GM12801 (cell line): ENCODE data around the gene ZDHHC1.

Experiments
- TF ChIP-seq, protein P1 (sequence below): IDR thresholded peaks from one replicate; pipeline ENCODE4 v1.5.1; 2011; ENCODE audit warnings: control low read depth; ENCODE audit not compliant: insufficient read length; ENCODE audit errors: extremely low read depth

Gene ZDHHC1

DNA sequence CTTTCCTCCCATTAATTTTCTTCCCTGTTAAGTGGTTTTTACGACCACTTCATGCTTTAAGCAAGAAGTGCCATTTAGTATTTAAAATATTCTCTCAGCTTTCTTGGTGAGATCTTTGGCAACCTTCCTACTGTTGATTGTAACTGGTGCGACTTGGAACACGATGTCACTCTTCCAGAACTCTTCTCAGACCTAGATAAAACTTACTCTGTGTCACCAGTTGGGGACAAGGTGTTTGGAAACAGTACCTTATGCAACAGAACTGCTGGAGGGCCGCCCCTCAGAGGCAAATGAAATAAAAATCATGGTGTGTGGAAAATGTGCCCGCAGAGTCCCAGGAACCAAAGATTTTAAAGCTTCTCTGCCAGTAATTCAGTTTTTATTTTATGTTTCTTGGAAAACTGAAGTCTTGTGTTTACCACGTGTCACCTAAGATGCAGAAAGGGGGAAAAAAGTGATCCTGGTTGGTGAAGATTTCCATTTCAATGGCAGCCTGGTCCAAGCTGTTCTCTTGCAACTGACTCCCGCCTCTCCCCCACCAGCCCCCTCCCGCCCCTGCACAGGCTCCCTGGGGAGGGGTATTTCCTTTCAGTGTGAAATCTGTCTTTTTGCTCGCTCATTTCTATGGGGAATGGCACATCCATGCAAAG lies 7.5 kb upstream of the ZDHHC1 start:
- TF ChIP-seq, protein P1, sequence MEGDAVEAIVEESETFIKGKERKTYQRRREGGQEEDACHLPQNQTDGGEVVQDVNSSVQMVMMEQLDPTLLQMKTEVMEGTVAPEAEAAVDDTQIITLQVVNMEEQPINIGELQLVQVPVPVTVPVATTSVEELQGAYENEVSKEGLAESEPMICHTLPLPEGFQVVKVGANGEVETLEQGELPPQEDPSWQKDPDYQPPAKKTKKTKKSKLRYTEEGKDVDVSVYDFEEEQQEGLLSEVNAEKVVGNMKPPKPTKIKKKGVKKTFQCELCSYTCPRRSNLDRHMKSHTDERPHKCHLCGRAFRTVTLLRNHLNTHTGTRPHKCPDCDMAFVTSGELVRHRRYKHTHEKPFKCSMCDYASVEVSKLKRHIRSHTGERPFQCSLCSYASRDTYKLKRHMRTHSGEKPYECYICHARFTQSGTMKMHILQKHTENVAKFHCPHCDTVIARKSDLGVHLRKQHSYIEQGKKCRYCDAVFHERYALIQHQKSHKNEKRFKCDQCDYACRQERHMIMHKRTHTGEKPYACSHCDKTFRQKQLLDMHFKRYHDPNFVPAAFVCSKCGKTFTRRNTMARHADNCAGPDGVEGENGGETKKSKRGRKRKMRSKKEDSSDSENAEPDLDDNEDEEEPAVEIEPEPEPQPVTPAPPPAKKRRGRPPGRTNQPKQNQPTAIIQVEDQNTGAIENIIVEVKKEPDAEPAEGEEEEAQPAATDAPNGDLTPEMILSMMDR: no peak

DNA sequence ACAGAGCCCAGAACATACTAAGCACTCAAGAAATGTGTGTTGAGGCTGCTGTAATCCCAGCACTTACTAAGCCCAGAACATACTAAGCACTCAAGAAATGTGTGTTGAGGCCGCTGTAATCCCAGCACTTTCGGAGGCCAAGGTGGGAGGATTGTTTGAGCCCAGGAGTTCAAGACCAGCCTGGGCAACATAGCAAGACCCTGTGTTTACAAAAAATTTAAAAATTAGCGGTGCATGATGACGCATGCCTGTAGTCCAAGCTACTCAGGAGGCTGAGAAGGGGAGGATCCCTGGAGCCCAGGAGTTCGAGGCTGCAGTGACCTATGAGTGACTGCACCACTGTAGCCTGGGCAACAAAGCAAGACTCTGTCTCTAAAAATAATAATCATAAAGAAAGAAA lies 6.7 kb upstream of the ZDHHC1 start:
- TF ChIP-seq, protein P1: no peak

DNA sequence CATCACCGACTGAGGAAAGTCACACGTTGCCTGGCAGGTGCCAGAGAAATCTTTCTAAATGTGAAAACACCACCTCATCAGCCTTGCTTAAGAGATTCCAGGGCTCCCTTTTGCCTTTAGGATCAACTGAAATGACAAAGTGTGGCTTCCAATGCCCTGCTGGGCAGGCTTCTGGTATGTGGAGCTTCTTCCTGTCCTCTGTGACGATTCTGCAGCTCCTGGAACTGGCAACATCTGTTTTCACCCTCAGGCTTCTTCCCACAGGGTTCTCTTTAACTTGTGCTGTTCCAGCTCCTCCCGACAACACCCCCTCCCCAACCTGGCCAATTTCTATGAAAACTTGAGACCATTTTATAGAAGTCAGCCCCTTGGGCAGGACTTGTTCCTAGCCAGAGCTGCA lies 4.8 kb upstream of the ZDHHC1 start:
- TF ChIP-seq, protein P1: no peak

DNA sequence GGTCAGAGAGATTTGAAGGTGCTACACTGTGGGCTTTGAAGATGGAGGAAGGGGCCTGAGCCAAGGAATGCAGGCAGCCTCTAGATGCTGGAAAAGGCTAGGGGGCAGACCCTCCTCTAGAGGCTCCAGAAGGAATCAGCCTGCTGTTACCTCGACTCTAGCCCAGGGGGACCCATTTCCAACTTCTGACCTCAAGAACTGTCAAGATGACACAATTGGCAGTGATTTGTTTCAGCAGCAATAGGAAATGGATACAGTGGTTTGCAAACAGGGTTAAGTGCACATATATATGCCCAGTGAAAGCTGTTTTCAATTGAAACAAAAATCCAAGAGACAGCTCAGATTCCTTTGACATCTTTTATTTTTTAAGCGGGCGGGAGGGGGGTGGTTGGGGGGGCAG lies 3.7 kb upstream of the ZDHHC1 start:
- TF ChIP-seq, protein P1: no peak

DNA sequence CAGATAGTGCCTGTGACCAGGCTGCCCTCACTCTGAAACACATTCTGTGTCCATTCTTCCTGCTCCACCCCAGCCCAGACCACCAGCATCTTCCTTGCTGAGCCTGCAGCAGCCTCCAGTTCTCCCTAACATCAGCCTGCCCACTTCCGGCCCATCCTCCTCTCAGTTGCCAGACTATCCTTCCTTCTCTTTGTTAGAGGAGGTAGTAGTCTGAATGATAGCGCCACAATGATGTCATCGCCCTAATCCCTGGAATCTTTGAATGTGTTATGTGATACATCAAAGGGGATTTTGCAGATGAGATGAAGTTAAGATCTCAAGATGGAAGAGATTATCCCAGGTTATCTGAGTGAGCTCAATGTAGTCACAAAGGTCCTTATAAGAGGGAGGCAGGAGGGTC lies 3.2 kb upstream of the ZDHHC1 start:
- TF ChIP-seq, protein P1: no peak

DNA sequence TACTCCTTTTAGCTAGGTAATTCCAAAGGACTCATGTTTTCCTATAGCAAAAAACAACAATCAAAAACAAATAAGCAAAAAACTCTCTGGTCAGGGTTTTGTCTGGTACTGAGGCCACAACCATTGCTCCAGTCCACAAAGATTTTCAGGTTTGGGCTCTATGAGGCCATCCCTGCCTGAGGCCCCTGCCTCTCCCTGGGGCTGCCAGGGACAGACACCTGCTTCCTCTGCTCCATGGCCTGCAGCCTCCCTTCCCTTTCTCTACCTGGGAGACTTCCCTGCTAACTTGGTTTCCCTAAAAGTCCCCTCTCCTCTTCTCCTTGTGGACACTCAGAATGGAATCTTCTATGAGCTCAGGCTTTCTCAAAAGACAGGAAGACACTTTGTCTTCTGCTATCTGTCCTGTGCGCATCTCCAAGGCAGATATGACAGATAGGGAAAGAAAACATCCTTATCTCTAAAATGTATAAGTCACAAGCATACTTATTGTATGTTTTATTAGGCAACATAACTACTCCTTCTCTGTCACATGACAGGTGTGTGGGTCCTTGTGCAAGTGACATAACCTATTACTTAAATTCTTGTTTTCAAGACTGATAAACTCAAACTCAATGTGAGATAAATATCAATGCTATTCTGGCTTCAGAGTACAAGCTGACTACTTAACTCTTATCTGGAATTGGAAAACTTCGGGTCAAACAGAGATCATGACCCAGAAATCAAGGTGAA lies 1.2 kb upstream of the ZDHHC1 start:
- TF ChIP-seq, protein P1: no peak

DNA sequence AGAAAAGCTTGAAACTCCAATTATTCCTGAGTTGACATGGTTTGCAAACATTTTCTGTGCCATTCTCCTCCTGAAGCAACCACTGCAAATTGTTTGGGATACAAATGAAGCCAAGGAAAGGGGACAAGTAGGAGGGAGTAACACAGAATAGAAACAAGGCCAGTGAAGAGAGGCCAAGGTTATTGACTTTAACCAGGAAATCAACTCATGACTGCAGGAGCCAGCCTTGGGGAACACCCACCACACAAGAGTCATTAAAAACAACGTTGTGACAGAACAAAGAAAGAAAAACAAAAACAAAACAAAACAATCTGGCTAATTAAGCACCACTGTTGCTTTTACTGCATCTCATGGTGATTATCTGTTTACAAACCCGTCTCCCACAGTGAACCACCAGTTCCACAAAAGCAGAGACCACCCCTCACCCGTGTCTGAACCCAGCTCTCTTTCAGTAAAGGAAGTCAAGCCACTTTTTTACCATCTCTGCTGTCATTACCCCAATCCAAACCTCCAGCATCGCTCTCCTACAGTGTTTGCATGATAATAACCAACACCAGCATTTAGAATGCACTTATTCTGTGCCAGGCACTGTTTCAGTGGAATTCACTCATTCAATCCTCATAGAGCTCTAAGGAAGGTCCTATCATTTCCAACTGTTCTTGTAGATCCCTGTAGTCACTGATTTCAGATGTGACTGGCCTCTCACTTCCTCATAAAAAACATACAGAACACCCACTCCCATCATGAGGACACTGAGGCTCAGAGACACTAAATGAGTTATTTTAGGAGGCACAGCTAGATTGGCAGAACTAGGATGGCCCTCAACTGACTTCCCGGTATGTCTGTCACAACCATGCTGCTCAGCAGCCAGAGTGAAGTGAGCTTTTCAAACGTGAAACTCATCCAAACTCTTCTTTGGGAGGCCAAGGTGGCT lies 2.0 kb downstream of the ZDHHC1 start:
- TF ChIP-seq, protein P1: no peak
